ENCODE results near the gene TRIM37. TPM values are rescaled to one million over a fixed set of nuclear protein-coding genes. Genes with fewer than 3 reads are reported as not detected.

Gene TRIM37
- total and polyA plus RNA-seq, 2 donors (not counting 1 experiment from before 2014, with no cell fraction given): 5.1 to 28.3 TPM

DNA sequence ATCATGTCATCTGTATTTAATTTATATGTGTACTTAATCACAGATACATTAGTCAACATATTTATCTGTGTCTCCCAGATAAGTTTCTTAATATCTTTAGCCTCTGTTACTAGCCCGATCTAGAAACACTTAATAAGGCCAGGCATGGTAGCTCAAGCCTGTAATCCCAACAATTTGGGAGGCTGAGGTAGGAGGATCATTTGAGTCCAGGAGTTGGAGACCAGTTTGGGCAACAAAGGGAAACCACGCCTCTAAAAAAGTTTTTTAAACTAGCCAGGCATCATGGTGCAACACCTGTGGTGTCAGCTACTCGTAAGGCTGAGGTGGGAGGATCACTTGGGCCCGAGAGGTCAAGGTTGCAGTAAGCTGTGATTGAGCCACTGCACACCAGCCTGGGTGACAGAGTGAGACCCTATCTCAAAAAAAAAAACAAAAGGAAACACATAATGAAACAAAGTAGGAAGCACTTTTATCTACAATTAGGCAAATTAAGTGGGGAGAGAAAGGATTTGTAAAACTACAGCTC lies 39.0 kb upstream of the TRIM37 start:
- POLR2A ChIA-PET: no interaction called here
- no peaks in the 10 kb centered on the region for H3K9me3 ChIP-seq (ENCODE audit: control extremely low read depth in 1 of 3, control insufficient read depth in 2 of 3, insufficient read depth in 1 of 3, low read length in 2 of 3)
- H3K4me3 Mint-ChIP-seq: no peak overlapping the region
- no peak overlapping the region for H2AFZ ChIP-seq (ENCODE audit: insufficient read depth, low read depth, low read length, poor library complexity, severe bottlenecking)
- DNase-seq (no peak), ATAC-seq (ENCODE audit: low read depth) (no peak)
- no peaks in the 10 kb centered on the region for H3K27me3 Mint-ChIP-seq
- H3K36me3 ChIP-seq (replicated peaks in 1 of 2; ENCODE audit: control extremely low read depth in 1 of 2, control insufficient read depth in 1 of 2, extremely low read depth in 1 of 2, insufficient read depth in 2 of 2, low read length in 1 of 2): no peaks in the 10 kb centered on the region
- H3K4me3 ChIP-seq (ENCODE audit: control extremely low read depth in 1 of 5, extremely low read depth in 1 of 5, insufficient read depth in 1 of 5, low read depth in 2 of 5, low read length in 4 of 5): no peak overlapping the region
- no peaks in the 10 kb centered on the region for H3K9me3 Mint-ChIP-seq (ENCODE audit: insufficient read depth)
- H3K4me1 Mint-ChIP-seq: peaks cover 2% of the 10 kb centered on the region
- intact Hi-C loops (cut with micrococcal nuclease): no loop called here
- H3K27me3 ChIP-seq (replicated peaks in 1 of 4; ENCODE audit: control extremely low read depth in 1 of 4, control insufficient read depth in 3 of 4, insufficient read depth in 4 of 4, low read length in 3 of 4): no peaks in the 10 kb centered on the region
- H3K79me2 ChIP-seq (ENCODE audit: control insufficient read depth, insufficient read depth, low read length): peaks cover 95% of the 10 kb centered on the region
- no peak overlapping the region for H3K27ac Mint-ChIP-seq
- CTCF ChIA-PET: no interaction called here
- TF ChIP-seq EZH2 (IDR thresholded peaks at IDR 0.05; ENCODE audit: borderline replicate concordance, insufficient read depth, low read depth, low read length, poor library complexity, severe bottlenecking): no peak
- no peak for TF ChIP-seq CTCF (IDR thresholded peaks at IDR 0.05)
- H3K4me1 ChIP-seq (ENCODE audit: control insufficient read depth in 2 of 2, insufficient read depth in 2 of 2, low read length in 2 of 2): no peaks in the 10 kb centered on the region
- no peak overlapping the region for H3K27ac ChIP-seq (ENCODE audit: low read length in 2 of 2)
- H3K9ac ChIP-seq (ENCODE audit: low read length): no peak overlapping the region
- no peak overlapping the region for H3K4me2 ChIP-seq (replicated peaks; ENCODE audit: low read depth, low read length, poor library complexity, severe bottlenecking)
- WGBS (ENCODE audit: insufficient coverage): 100% methylated on average over 2 of the region's 4 CpGs
- no peaks in the 10 kb centered on the region for H4K20me1 ChIP-seq (ENCODE audit: control insufficient read depth, insufficient read depth, low read length, poor library complexity, severe bottlenecking)

DNA sequence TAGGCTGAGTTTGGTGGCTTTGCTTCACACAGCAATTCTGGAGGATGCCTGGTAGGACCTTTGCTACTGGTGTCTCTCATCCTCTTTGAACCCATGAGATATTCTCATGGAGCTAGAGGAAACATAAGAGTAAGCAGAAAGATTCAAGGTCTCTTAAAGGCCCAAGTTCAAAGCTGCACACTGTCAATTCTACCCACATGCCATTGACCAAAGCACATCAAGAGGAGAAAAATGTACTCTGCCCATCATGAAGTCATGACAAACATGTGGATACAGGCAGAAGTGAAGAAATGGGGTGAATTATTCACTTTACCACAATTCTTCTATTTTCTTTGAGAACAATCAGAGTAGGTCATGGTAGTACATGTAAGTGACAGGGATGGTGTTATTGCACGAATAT lies 35.2 kb upstream of the TRIM37 start:
- no peak for ATAC-seq (ENCODE audit: low read depth)
- H3K4me3 Mint-ChIP-seq: no peak overlapping the region
- CTCF ChIA-PET: no interaction called here

More for the DNA sequence above, 35.2 kb upstream of the TRIM37 start:
- no peak overlapping the region for H3K4me2 ChIP-seq (replicated peaks; ENCODE audit: low read depth, low read length, poor library complexity, severe bottlenecking)
- no CpG with 5 or more reads among the region's 1 CpG for WGBS (ENCODE audit: insufficient coverage)
- peaks cover 93% of the 10 kb centered on the region for H3K79me2 ChIP-seq (ENCODE audit: control insufficient read depth, insufficient read depth, low read length)
- H3K9ac ChIP-seq (ENCODE audit: low read length): no peak overlapping the region
- intact Hi-C loops (cut with micrococcal nuclease): no loop called here
- DNase-seq: no peak
- Mint-ChIP-seq H3K27ac (no peak overlapping the region), H3K27me3 (no peaks in the 10 kb centered on the region), H3K9me3 (ENCODE audit: insufficient read depth) (no peaks in the 10 kb centered on the region), H3K4me1 (no peaks in the 10 kb centered on the region)
- H3K27ac ChIP-seq (ENCODE audit: low read length in 2 of 2): no peak overlapping the region
- H3K36me3 ChIP-seq (replicated peaks in 1 of 2; ENCODE audit: control extremely low read depth in 1 of 2, control insufficient read depth in 1 of 2, extremely low read depth in 1 of 2, insufficient read depth in 2 of 2, low read length in 1 of 2): no peaks in the 10 kb centered on the region
- TF ChIP-seq CTCF (IDR thresholded peaks at IDR 0.05) (no peak), EZH2 (IDR thresholded peaks at IDR 0.05; ENCODE audit: borderline replicate concordance, insufficient read depth, low read depth, low read length, poor library complexity, severe bottlenecking) (no peak)
- no peaks in the 10 kb centered on the region for H3K27me3 ChIP-seq (replicated peaks in 1 of 4; ENCODE audit: control extremely low read depth in 1 of 4, control insufficient read depth in 3 of 4, insufficient read depth in 4 of 4, low read length in 3 of 4)
- H4K20me1 ChIP-seq (ENCODE audit: control insufficient read depth, insufficient read depth, low read length, poor library complexity, severe bottlenecking): no peaks in the 10 kb centered on the region
- H3K4me3 ChIP-seq (ENCODE audit: control extremely low read depth in 1 of 5, extremely low read depth in 1 of 5, insufficient read depth in 1 of 5, low read depth in 2 of 5, low read length in 4 of 5): no peak overlapping the region
- no peak overlapping the region for H2AFZ ChIP-seq (ENCODE audit: insufficient read depth, low read depth, low read length, poor library complexity, severe bottlenecking)
- no peaks in the 10 kb centered on the region for H3K4me1 ChIP-seq (ENCODE audit: control insufficient read depth in 2 of 2, insufficient read depth in 2 of 2, low read length in 2 of 2)
- POLR2A ChIA-PET: no interaction called here
- no peaks in the 10 kb centered on the region for H3K9me3 ChIP-seq (ENCODE audit: control extremely low read depth in 1 of 3, control insufficient read depth in 2 of 3, insufficient read depth in 1 of 3, low read length in 2 of 3)

All from B cell (primary cell).